HG02970 (cell line): ENCODE results near the gene RIMBP3B.
"Not testable (repeated sequence)": the region's sequence is repeated elsewhere in the genome, so short reads cannot be mapped to it uniquely, and the experiment has no call there.

ENCODE experiments used
- ATAC-seq: cut with Tn5 transposase; IDR thresholded peaks from one replicate; pipeline ENCODE4 v1.9.1; 2021; ENCODE audit warnings: mild to moderate bottlenecking, moderate library complexity, moderate number of reproducible peaks; ENCODE audit not compliant: unreplicated experiment, low FRiP score

Gene RIMBP3B

GRCh38 chr22:21383701-21384467 is at the start of gene RIMBP3B:
Gene RIMBP3B (plus strand): TSS chr22:21383751. CDS start chr22:21383859, 108 bp downstream.
- peak; percentile 76 for ATAC-seq

- ATAC-seq: not testable (repeated sequence)
These were observed 26.0 kb upstream of the RIMBP3B start for GRCh38 chr22:21357527-21357926.

GRCh38 chr22:21360525-21360924 is 23.0 kb upstream of the RIMBP3B start:
- ATAC-seq: not testable (repeated sequence)

GRCh38 chr22:21362473-21362872 is 21.1 kb upstream of the RIMBP3B start:
- ATAC-seq: not testable (repeated sequence)

GRCh38 chr22:21363061-21363460 is 20.5 kb upstream of the RIMBP3B start:
- ATAC-seq: not testable (repeated sequence)

GRCh38 chr22:21363803-21364202 is 19.7 kb upstream of the RIMBP3B start:
- not testable (repeated sequence) for ATAC-seq

- ATAC-seq: not testable (repeated sequence)
These were observed 19.2 kb upstream of the RIMBP3B start for GRCh38 chr22:21364362-21364761.

GRCh38 chr22:21365337-21365736 is 18.2 kb upstream of the RIMBP3B start:
- ATAC-seq: not testable (repeated sequence)

GRCh38 chr22:21368603-21369310 is 14.8 kb upstream of the RIMBP3B start:
- ATAC-seq: not testable (repeated sequence)

- ATAC-seq: not testable (repeated sequence)
These were observed 7.7 kb upstream of the RIMBP3B start for GRCh38 chr22:21375880-21376279.

- ATAC-seq: peak; percentile 5
These were observed 1.2 kb downstream of the RIMBP3B start for GRCh38 chr22:21384468-21385357.

- not testable (repeated sequence) for ATAC-seq
These were observed 5.9 kb downstream of the RIMBP3B start for GRCh38 chr22:21389480-21389879.

- ATAC-seq: not testable (repeated sequence)
These were observed 6.5 kb downstream of the RIMBP3B start for GRCh38 chr22:21390013-21390412.

GRCh38 chr22:21394613-21395012 is 11.1 kb downstream of the RIMBP3B start:
- not testable (repeated sequence) for ATAC-seq

GRCh38 chr22:21401197-21401969 is 17.8 kb downstream of the RIMBP3B start:
- not testable (repeated sequence) for ATAC-seq

- not testable (repeated sequence) for ATAC-seq
These were observed 19.3 kb downstream of the RIMBP3B start for GRCh38 chr22:21402763-21403314.

GRCh38 chr22:21407139-21407538 is 23.6 kb downstream of the RIMBP3B start:
- ATAC-seq: not testable (repeated sequence)

GRCh38 chr22:21407792-21408191 is 24.2 kb downstream of the RIMBP3B start:
- not testable (repeated sequence) for ATAC-seq

GRCh38 chr22:21416375-21416774 is 32.8 kb downstream of the RIMBP3B start:
- ATAC-seq: not testable (repeated sequence)
